MM.1S (cell line): ENCODE results near the gene ST7.

ENCODE experiments used
- DNase-seq: peaks from one replicate; pipeline ENCODE4 v3.0.0-alpha.2; 2015
- H2AFZ ChIP-seq: fragments of 300-600 bp; sonication (generic); 2 replicates; pipeline ENCODE4 v1.6.0; 2016; ENCODE audit warnings: antibody characterized with exemption, low read length
- H3F3A ChIP-seq: fragments of 300-600 bp; sonication (generic); 2 replicates; pipeline ENCODE4 v1.6.1; 2016; ENCODE audit warnings: mild to moderate bottlenecking, antibody characterized with exemption, low read length, moderate library complexity, mixed read lengths; ENCODE audit not compliant: insufficient read depth
- H3K27ac ChIP-seq: fragments of 300-600 bp; sonication (generic); 2 replicates; pipeline ENCODE4 v1.5.1; 2016; ENCODE audit warnings: mild to moderate bottlenecking, low read length
- H3K27me3 ChIP-seq: fragments of 300-600 bp; sonication (generic); replicated peaks from 2 replicates; pipeline ENCODE4 v1.6.0; 2016; ENCODE audit warnings: low read length; ENCODE audit not compliant: insufficient read depth
- H3K36me3 ChIP-seq: fragments of 300-600 bp; sonication (generic); replicated peaks from 2 replicates; pipeline ENCODE4 v1.6.1; 2016; ENCODE audit warnings: mild to moderate bottlenecking, low read length, mixed read lengths; ENCODE audit not compliant: insufficient read depth
- H3K4me1 ChIP-seq: fragments of 300-600 bp; sonication (generic); 2 replicates; pipeline ENCODE4 v1.6.1; 2016; ENCODE audit warnings: low read length, mixed read lengths
- H3K4me2 ChIP-seq: fragments of 300-600 bp; sonication (generic); 2 replicates; pipeline ENCODE4 v1.6.0; 2016; ENCODE audit warnings: low read depth, low read length
- H3K4me3 ChIP-seq: fragments of 300-600 bp; sonication (generic); 2 replicates; pipeline ENCODE4 v1.5.1; 2016; ENCODE audit warnings: low read length, mixed read lengths
- H3K79me2 ChIP-seq: fragments of 300-600 bp; sonication (generic); 2 replicates; pipeline ENCODE4 v1.6.1; 2016; ENCODE audit warnings: mixed run types, low read length, mixed read lengths
- H3K9ac ChIP-seq: fragments of 300-600 bp; sonication (generic); 2 replicates; pipeline ENCODE4 v1.6.1; 2016; ENCODE audit warnings: low read length, mixed read lengths
- H3K9me2 ChIP-seq: fragments of 300-600 bp; sonication (generic); replicated peaks from 2 replicates; pipeline ENCODE4 v1.6.1; 2016; ENCODE audit warnings: mild to moderate bottlenecking, low read length, mixed read lengths; ENCODE audit not compliant: insufficient read depth
- H3K9me3 ChIP-seq: fragments of 300-600 bp; sonication (generic); replicated peaks from 2 replicates; pipeline ENCODE4 v1.6.1; 2016; ENCODE audit warnings: mild to moderate bottlenecking, low read length, mixed read lengths; ENCODE audit not compliant: insufficient read depth
- H4K20me1 ChIP-seq: fragments of 300-600 bp; sonication (generic); 2 replicates; pipeline ENCODE4 v1.6.1; 2016; ENCODE audit warnings: mild to moderate bottlenecking, low read length, moderate library complexity, mixed read lengths; ENCODE audit not compliant: insufficient read depth
- EZH2 ChIP-seq: fragments of 300-600 bp; sonication (generic); optimal IDR thresholded peaks from 2 replicates; pipeline ENCODE3; 2017; ENCODE audit warnings: low read depth, mild to moderate bottlenecking, antibody characterized with exemption, low read length, mixed read lengths
- EZH2phosphoT487 ChIP-seq: fragments of 300-600 bp; sonication (generic); IDR thresholded peaks from 2 replicates; pipeline ENCODE4 v1.6.1; 2018; ENCODE audit warnings: antibody characterized with exemption, low read length
- TF ChIP-seq, protein P1 (sequence below): fragments of 300-600 bp; sonication (generic); IDR thresholded peaks from 2 replicates; pipeline ENCODE4 v1.5.1; 2016; ENCODE audit warnings: antibody characterized with exemption, low read length, mixed read lengths

Gene ST7

DNA sequence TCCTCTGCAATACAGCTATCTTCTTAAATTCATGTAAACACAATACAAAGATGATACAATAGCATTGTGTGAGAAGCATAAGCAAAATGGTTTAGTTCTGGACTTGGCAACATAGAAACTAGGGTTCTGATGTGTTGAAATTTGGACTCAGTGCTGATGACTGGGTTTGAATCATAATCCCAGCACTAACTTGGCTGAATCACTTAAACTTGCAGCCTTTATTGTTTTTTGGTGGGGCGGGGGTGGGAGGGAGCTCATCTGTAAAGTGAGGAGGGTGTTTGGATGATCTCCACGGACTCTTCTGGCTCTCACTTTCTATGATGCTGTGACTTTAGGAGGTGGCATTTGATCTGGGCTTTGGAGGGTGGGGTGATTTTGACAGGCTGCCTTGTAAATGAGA, 211.3 kb downstream of the ST7 start:
- Histone ChIP-seq H3K9me2 (no peaks in the 10 kb centered on the region), H3K4me1 (no peaks in the 10 kb centered on the region), H3K27ac (no peak overlapping the region), H3K79me2 (no peaks in the 10 kb centered on the region), H3K4me2 (no peak overlapping the region), H3K9ac (no peak overlapping the region), H4K20me1 (no peaks in the 10 kb centered on the region), H3F3A (no peaks in the 10 kb centered on the region), H3K4me3 (no peak overlapping the region), H3K27me3 (no peaks in the 10 kb centered on the region), H2AFZ (no peak overlapping the region), H3K9me3 (no peaks in the 10 kb centered on the region), H3K36me3 (no peaks in the 10 kb centered on the region)
- TF ChIP-seq, protein P1, sequence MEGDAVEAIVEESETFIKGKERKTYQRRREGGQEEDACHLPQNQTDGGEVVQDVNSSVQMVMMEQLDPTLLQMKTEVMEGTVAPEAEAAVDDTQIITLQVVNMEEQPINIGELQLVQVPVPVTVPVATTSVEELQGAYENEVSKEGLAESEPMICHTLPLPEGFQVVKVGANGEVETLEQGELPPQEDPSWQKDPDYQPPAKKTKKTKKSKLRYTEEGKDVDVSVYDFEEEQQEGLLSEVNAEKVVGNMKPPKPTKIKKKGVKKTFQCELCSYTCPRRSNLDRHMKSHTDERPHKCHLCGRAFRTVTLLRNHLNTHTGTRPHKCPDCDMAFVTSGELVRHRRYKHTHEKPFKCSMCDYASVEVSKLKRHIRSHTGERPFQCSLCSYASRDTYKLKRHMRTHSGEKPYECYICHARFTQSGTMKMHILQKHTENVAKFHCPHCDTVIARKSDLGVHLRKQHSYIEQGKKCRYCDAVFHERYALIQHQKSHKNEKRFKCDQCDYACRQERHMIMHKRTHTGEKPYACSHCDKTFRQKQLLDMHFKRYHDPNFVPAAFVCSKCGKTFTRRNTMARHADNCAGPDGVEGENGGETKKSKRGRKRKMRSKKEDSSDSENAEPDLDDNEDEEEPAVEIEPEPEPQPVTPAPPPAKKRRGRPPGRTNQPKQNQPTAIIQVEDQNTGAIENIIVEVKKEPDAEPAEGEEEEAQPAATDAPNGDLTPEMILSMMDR, result no peak
- no peak for TF ChIP-seq EZH2
- no peak for TF ChIP-seq EZH2phosphoT487
- no peak for DNase-seq

- no peaks in the 10 kb centered on the region for H3K36me3 ChIP-seq
- H3K4me3 ChIP-seq, result no peak overlapping the region
- no peaks in the 10 kb centered on the region for H3K9me2 ChIP-seq
- no peaks in the 10 kb centered on the region for H3K9me3 ChIP-seq
- H4K20me1 ChIP-seq, result no peaks in the 10 kb centered on the region
- no peak overlapping the region for H3K4me2 ChIP-seq
- no peak overlapping the region for H3K9ac ChIP-seq
- H3K27ac ChIP-seq, result no peak overlapping the region
- no peak for TF ChIP-seq EZH2phosphoT487
- TF ChIP-seq, protein P1, result no peak
- TF ChIP-seq EZH2, result no peak
- H2AFZ ChIP-seq, result no peak overlapping the region
- no peak for DNase-seq
- H3K27me3 ChIP-seq, result no peaks in the 10 kb centered on the region
- H3K4me1 ChIP-seq, result no peaks in the 10 kb centered on the region
- no peaks in the 10 kb centered on the region for H3K79me2 ChIP-seq
- H3F3A ChIP-seq, result no peaks in the 10 kb centered on the region
Measured at GRCh38 chr7:117165656-117166055, 212.4 kb downstream of the ST7 start.

- Histone ChIP-seq H3K27ac (no peak overlapping the region), H3K4me1 (no peaks in the 10 kb centered on the region), H3K4me2 (no peak overlapping the region)
Measured at GRCh38 chr7:117169907-117170306, 216.6 kb downstream of the ST7 start.

More at GRCh38 chr7:117169907-117170306, 216.6 kb downstream of the ST7 start:
- Histone ChIP-seq H3K27me3 (no peaks in the 10 kb centered on the region), H2AFZ (no peak overlapping the region), H3K79me2 (no peaks in the 10 kb centered on the region), H3K4me3 (no peak overlapping the region), H4K20me1 (no peaks in the 10 kb centered on the region), H3K9me2 (no peaks in the 10 kb centered on the region), H3K9me3 (no peaks in the 10 kb centered on the region), H3K36me3 (no peaks in the 10 kb centered on the region), H3K9ac (no peak overlapping the region), H3F3A (no peaks in the 10 kb centered on the region)
- no peak for DNase-seq
- no peak for TF ChIP-seq EZH2phosphoT487
- TF ChIP-seq EZH2, result no peak
- TF ChIP-seq, protein P1, result no peak
